ENCODE results near the gene SLC25A12.

GRCh38 chr2:171807119-171807518 is 86.9 kb downstream of the SLC25A12 start:
- TF ChIP-seq EZH2 (IDR thresholded peaks at IDR 0.05; ENCODE audit: insufficient read depth, poor library complexity, severe bottlenecking) = no peak
- TF ChIP-seq EZH2phosphoT487 (IDR thresholded peaks at IDR 0.05; ENCODE audit: insufficient read depth, low read depth) = no peak
